ENCODE data around the gene TRMT6.

DNA sequence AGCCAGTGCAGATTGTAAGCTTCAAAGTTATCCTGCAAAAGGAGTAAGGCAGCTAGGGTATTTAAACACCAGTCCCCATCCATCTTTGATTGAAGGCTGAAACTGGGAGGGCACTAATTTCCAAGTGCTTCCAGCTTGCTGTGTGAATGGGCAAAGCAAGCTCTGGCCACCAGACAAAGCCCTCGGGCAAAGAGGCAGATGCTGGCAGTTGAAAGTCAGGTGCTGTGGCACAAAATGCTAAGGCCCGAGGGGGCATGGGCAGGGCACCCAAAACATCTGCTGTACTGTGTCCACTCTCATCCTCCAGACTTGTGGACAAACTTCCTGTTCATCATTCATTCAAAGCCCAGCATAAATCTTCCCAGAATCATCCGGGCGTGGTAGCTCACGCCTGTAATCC is 62.9 kb downstream of the TRMT6 start:
- TF ChIP-seq, protein P1, sequence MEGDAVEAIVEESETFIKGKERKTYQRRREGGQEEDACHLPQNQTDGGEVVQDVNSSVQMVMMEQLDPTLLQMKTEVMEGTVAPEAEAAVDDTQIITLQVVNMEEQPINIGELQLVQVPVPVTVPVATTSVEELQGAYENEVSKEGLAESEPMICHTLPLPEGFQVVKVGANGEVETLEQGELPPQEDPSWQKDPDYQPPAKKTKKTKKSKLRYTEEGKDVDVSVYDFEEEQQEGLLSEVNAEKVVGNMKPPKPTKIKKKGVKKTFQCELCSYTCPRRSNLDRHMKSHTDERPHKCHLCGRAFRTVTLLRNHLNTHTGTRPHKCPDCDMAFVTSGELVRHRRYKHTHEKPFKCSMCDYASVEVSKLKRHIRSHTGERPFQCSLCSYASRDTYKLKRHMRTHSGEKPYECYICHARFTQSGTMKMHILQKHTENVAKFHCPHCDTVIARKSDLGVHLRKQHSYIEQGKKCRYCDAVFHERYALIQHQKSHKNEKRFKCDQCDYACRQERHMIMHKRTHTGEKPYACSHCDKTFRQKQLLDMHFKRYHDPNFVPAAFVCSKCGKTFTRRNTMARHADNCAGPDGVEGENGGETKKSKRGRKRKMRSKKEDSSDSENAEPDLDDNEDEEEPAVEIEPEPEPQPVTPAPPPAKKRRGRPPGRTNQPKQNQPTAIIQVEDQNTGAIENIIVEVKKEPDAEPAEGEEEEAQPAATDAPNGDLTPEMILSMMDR (conservative IDR thresholded peaks at IDR 0.05) = no peak
- TF ChIP-seq EZH2 (IDR thresholded peaks at IDR 0.05; ENCODE audit: low read depth) = no peak

All from PC-9 (cell line).